Mucosa of descending colon (tissue), 3 donors: ENCODE results near the gene AADACL3. TPM values are rescaled to one million over a fixed set of nuclear protein-coding genes. Genes with fewer than 3 reads are reported as not detected.

ENCODE experiments used
- ATAC-seq: fragments of 200-7000 bp; cut with Tn5 transposase; one replicate; pipeline ENCODE4 v1.9.1; 2020; ENCODE audit warnings: mild to moderate bottlenecking, moderate library complexity
- DNase-seq, 3 donors: peaks; one replicate each; pipeline ENCODE4 v3.0.0-alpha.2; 2020
- H3K36me3 ChIP-seq: fragments of 200-600 bp; one replicate; pipeline ENCODE4 v1.8.0; 2021; ENCODE audit warnings: low read depth, mild to moderate bottlenecking
- H3K4me1 ChIP-seq: fragments of 200-600 bp; one replicate; pipeline ENCODE4 v1.8.0; 2021; ENCODE audit warnings: low read depth, mild to moderate bottlenecking
- H3K4me3 ChIP-seq: fragments of 200-600 bp; one replicate; pipeline ENCODE4 v1.8.0; 2021; ENCODE audit warnings: mild to moderate bottlenecking
- H3K9me3 ChIP-seq: fragments of 200-600 bp; one replicate; pipeline ENCODE4 v1.8.0; 2021; ENCODE audit warnings: mild to moderate bottlenecking
- CTCF ChIP-seq: fragments of 200-600 bp; IDR thresholded peaks from one replicate; pipeline ENCODE4 v1.8.0; 2022; ENCODE audit warnings: antibody characterized with exemption, mild to moderate bottlenecking
- intact Hi-C, 2 donors: fragments of 100-400 bp; cut with DNase I in 1 of 2; cut with micrococcal nuclease in 1 of 2; formaldehyde crosslinking; loops; one replicate each; pipeline versions ENCODE4 v1.11.0 to v1.11.1; 2022; cut with DNase I, micrococcal nuclease
- total RNA-seq, 3 donors: library from RNA; stranded (reverse); fragmentation: NEBNext Ultra II Directional in 2 of 3; extraction: Animal tissue kit (Norgen Biotek cat#: 25700) in 2 of 3; gene quantifications; one replicate each; pipeline versions ENCODE4 v1.2.1 to v1.2.4, GENCODE V29; 2021 to 2023
- donor health status: DM: no; HTN: no; CAD: no; lungs with moderate emphysema.
- donor health status: DM: no; HTN: no; CAD: no.
- donor health status: DM: no; HTN: yes; CAD: no.

The AADACL3 gene
- total RNA-seq, 3 donors from 2014 or later: not detected

GRCh38 chr1:12774801-12775345 lies 59.0 kb downstream of the AADACL3 start:
- TF ChIP-seq CTCF: no peak
- no peaks in the 10 kb centered on the region for H3K36me3 ChIP-seq
- DNase-seq (no peak), ATAC-seq (no peak)
- no peaks in the 10 kb centered on the region for H3K9me3 ChIP-seq
- intact Hi-C loops: no loop called here
- no peaks in the 10 kb centered on the region for H3K4me1 ChIP-seq
- no peak overlapping the region for H3K4me3 ChIP-seq

- no peaks in the 10 kb centered on the region for H3K36me3 ChIP-seq
- H3K4me1 ChIP-seq: no peaks in the 10 kb centered on the region
- no peak for TF ChIP-seq CTCF
- no peak overlapping the region for H3K4me3 ChIP-seq
- ATAC-seq: no peak
- DNase-seq: no peak
- intact Hi-C loops: no loop called here
- no peaks in the 10 kb centered on the region for H3K9me3 ChIP-seq
These were observed 59.5 kb downstream of the AADACL3 start for GRCh38 chr1:12775443-12775842.

- H3K9me3 ChIP-seq: no peaks in the 10 kb centered on the region
- intact Hi-C loops: no loop called here
- H3K4me1 ChIP-seq: no peaks in the 10 kb centered on the region
- no peak for TF ChIP-seq CTCF
- no peak overlapping the region for H3K4me3 ChIP-seq
- H3K36me3 ChIP-seq: no peaks in the 10 kb centered on the region
- DNase-seq (no peak), ATAC-seq (no peak)
These were observed 61.1 kb downstream of the AADACL3 start for GRCh38 chr1:12776801-12777557.

Other genes with a start within 250 kb of the AADACL3 start
- gene DHRS3, start 97.9 kb upstream of the AADACL3 start, total RNA-seq: 100 to 1,000 TPM in 1 of 3 donors, 10 to 100 TPM in 2; 85.9 to 141 (median 90.1) TPM
- not detected for gene AADACL4, start 72.0 kb upstream of the AADACL3 start, total RNA-seq
- not detected for gene CFAP107, start 30.1 kb downstream of the AADACL3 start, total RNA-seq
- not detected for gene PRAMEF12, start 57.6 kb downstream of the AADACL3 start, total RNA-seq
- gene PRAMEF1, start 75.3 kb downstream of the AADACL3 start, total RNA-seq: not detected
- not detected for gene PRAMEF11, start 115.3 kb downstream of the AADACL3 start, total RNA-seq
- not detected for gene HNRNPCL1, start 132.6 kb downstream of the AADACL3 start, total RNA-seq
- gene PRAMEF2, start 141.0 kb downstream of the AADACL3 start, total RNA-seq: not detected
- not detected for gene PRAMEF4, start 170.1 kb downstream of the AADACL3 start, total RNA-seq
- not detected for gene PRAMEF10, start 182.2 kb downstream of the AADACL3 start, total RNA-seq
- not detected for gene PRAMEF7, start 200.5 kb downstream of the AADACL3 start, total RNA-seq
- gene PRAMEF6, start 231.5 kb downstream of the AADACL3 start, total RNA-seq: not detected